H1 (cell line): ENCODE data around the gene MAGT1.

Experiments
- CTCF ChIP-seq, 3 experiments: IDR thresholded peaks; 1 replicate in 2 of 3; 2 replicates in 1 of 3; pipeline versions ENCODE4 v1.5.1 to v1.6.1; 2011; ENCODE audit warnings: low read length in 3 of 3, mild to moderate bottlenecking in 3 of 3, inconsistent platforms in 2 of 3, low read depth in 1 of 3, moderate library complexity in 1 of 3; ENCODE audit not compliant: insufficient read depth in 1 of 3; ENCODE audit errors: control extremely low read depth in 1 of 3
- E2F6 ChIP-seq: IDR thresholded peaks from 2 replicates; pipeline ENCODE4 v1.6.1; 2012; ENCODE audit warnings: inconsistent platforms
- EGR1 ChIP-seq: IDR thresholded peaks from 2 replicates; pipeline ENCODE4 v1.6.1; 2011; ENCODE audit warnings: low read depth, low read length, borderline replicate concordance
- EZH2 ChIP-seq: fragments of 200-600 bp; sonication (generic); IDR thresholded peaks from 2 replicates; pipeline ENCODE4 v1.7.1; 2012; ENCODE audit warnings: low read depth, mild to moderate bottlenecking, moderate library complexity, low read length, inconsistent platforms; ENCODE audit not compliant: severe bottlenecking
- GABPA ChIP-seq: IDR thresholded peaks from 2 replicates; pipeline ENCODE4 v1.6.1; 2011; ENCODE audit warnings: mild to moderate bottlenecking, low read length, moderate library complexity, borderline replicate concordance; ENCODE audit not compliant: insufficient read depth
- JUND ChIP-seq: IDR thresholded peaks from 2 replicates; pipeline ENCODE4 v1.6.1; 2011; ENCODE audit warnings: mild to moderate bottlenecking, improper control_type of control experiment, low read length
- RFX5 ChIP-seq: IDR thresholded peaks from 2 replicates; pipeline ENCODE4 v1.6.1; 2011; ENCODE audit warnings: low read depth, low read length, improper control_type of control experiment, borderline replicate concordance

GRCh38 chrX:77779695-77780094 is 115.5 kb downstream of the MAGT1 start:
- no peak for TF ChIP-seq EZH2
- TF ChIP-seq GABPA: no peak
- TF ChIP-seq CTCF (IDR thresholded peaks at IDR 0.05; ENCODE audit: control extremely low read depth in 1 of 3, insufficient read depth in 1 of 3, low read depth in 1 of 3, low read length in 3 of 3): no peak
- TF ChIP-seq JUND: no peak
- TF ChIP-seq RFX5: no peak
- no peak for TF ChIP-seq E2F6
- no peak for TF ChIP-seq EGR1
